Osteocyte (in vitro differentiated cells): ENCODE results near the gene KSR1. TPM values are rescaled to one million over a fixed set of nuclear protein-coding genes. Genes with fewer than 3 reads are reported as not detected.
"Not testable (repeated sequence)": the region's sequence is repeated elsewhere in the genome, so short reads cannot be mapped to it uniquely, and the experiment has no call there.

Experiments
- DNase-seq: peaks from one replicate; pipeline ENCODE4 v3.0.0; 2021; ENCODE audit warnings: mixed read lengths; ENCODE audit not compliant: unreplicated experiment; ENCODE audit errors: extremely low spot score
- H3K27ac Mint-ChIP-seq: one replicate; pipeline ENCODE4 v1.8.0; 2021; ENCODE audit warnings: mild to moderate bottlenecking, mixed read lengths; ENCODE audit not compliant: unreplicated experiment
- H3K27me3 Mint-ChIP-seq: one replicate; pipeline ENCODE4 v1.8.0; 2021; ENCODE audit warnings: mixed read lengths; ENCODE audit not compliant: unreplicated experiment
- H3K36me3 Mint-ChIP-seq: one replicate; pipeline ENCODE4 v1.8.0; 2021; ENCODE audit warnings: mixed read lengths; ENCODE audit not compliant: unreplicated experiment
- H3K4me1 Mint-ChIP-seq: one replicate; pipeline ENCODE4 v1.8.0; 2021; ENCODE audit warnings: mixed read lengths; ENCODE audit not compliant: unreplicated experiment
- H3K4me3 Mint-ChIP-seq: one replicate; pipeline ENCODE4 v1.8.0; 2021; ENCODE audit warnings: mild to moderate bottlenecking, moderate library complexity, mixed read lengths; ENCODE audit not compliant: unreplicated experiment
- H3K9me3 Mint-ChIP-seq: one replicate; pipeline ENCODE4 v1.8.0; 2021; ENCODE audit warnings: mixed read lengths; ENCODE audit not compliant: unreplicated experiment
- CTCF ChIP-seq: fragments of 200-600 bp; sonication (generic); IDR thresholded peaks from 2 replicates; pipeline ENCODE4 v1.5.0; 2021; ENCODE audit warnings: antibody characterized with exemption, mild to moderate bottlenecking, moderate library complexity
- total RNA-seq: library from RNA; stranded (reverse); gene quantifications from 2 replicates; pipeline ENCODE4 v1.2.1, GENCODE V29; 2021

KSR1 gene
- total RNA-seq, 1 donor from 2014 or later: 63.4 TPM

GRCh38 chr17:27443491-27443890 lies 12.8 kb upstream of the KSR1 start:
- DNase-seq: peak; percentile 70
- TF ChIP-seq CTCF: no peak
- Mint-ChIP-seq H3K4me3 (no peak overlapping the region), H3K36me3 (no peaks in the 10 kb centered on the region), H3K9me3 (no peaks in the 10 kb centered on the region), H3K27ac (no peak overlapping the region), H3K27me3 (no peaks in the 10 kb centered on the region), H3K4me1 (peaks cover 25% of the 10 kb centered on the region)

- H3K4me3 Mint-ChIP-seq: no peak overlapping the region
Observed at GRCh38 chr17:27445971-27446370, 10.3 kb upstream of the KSR1 start.

GRCh38 chr17:27446569-27447301 lies 9.5 kb upstream of the KSR1 start:
- H3K27me3 Mint-ChIP-seq: no peaks in the 10 kb centered on the region
- no peaks in the 10 kb centered on the region for H3K36me3 Mint-ChIP-seq
- H3K27ac Mint-ChIP-seq: peak overlapping the region; percentile 52
- H3K9me3 Mint-ChIP-seq: no peaks in the 10 kb centered on the region
- H3K4me1 Mint-ChIP-seq: peaks cover 44% of the 10 kb centered on the region
- no peak overlapping the region for H3K4me3 Mint-ChIP-seq
- no peak for DNase-seq
- TF ChIP-seq CTCF: no peak

More at GRCh38 chr17:27445971-27446370, 10.3 kb upstream of the KSR1 start:
- Mint-ChIP-seq H3K4me1 (peaks cover 44% of the 10 kb centered on the region), H3K9me3 (no peaks in the 10 kb centered on the region), H3K36me3 (no peaks in the 10 kb centered on the region), H3K27me3 (no peaks in the 10 kb centered on the region), H3K27ac (peak overlapping the region; percentile 52)
- no peak for DNase-seq
- no peak for TF ChIP-seq CTCF

- H3K27ac Mint-ChIP-seq: peak overlapping the region; percentile 41
- not testable (repeated sequence) for H3K27me3 Mint-ChIP-seq, H3K36me3 Mint-ChIP-seq, H3K4me3 Mint-ChIP-seq, DNase-seq, H3K9me3 Mint-ChIP-seq
- H3K4me1 Mint-ChIP-seq: peaks cover 47% of the 10 kb centered on the region
Observed at GRCh38 chr17:27448534-27448933, 7.7 kb upstream of the KSR1 start.

GRCh38 chr17:27449541-27449940 lies 6.7 kb upstream of the KSR1 start:
- DNase-seq: no peak
- no peaks in the 10 kb centered on the region for H3K36me3 Mint-ChIP-seq
- TF ChIP-seq CTCF: no peak
- no peaks in the 10 kb centered on the region for H3K9me3 Mint-ChIP-seq
- H3K27ac Mint-ChIP-seq: no peak overlapping the region
- H3K27me3 Mint-ChIP-seq: no peaks in the 10 kb centered on the region
- H3K4me1 Mint-ChIP-seq: peaks cover 47% of the 10 kb centered on the region
- H3K4me3 Mint-ChIP-seq: no peak overlapping the region
